ENCODE data around the gene RNF150. TPM values are rescaled to one million over a fixed set of nuclear protein-coding genes. Genes with fewer than 3 reads are reported as not detected.
A peak's percentile ranks its signal among the peaks of the same experiment; 100 is the strongest.

RNF150 gene
- total and polyA plus RNA-seq, 8 donors: 1.9 to 15.2 (median 14.1) TPM

GRCh38 chr4:140893939-140894338 is 239.3 kb downstream of the RNF150 start:
- no peak for TF ChIP-seq CTCF (IDR thresholded peaks at IDR 0.05)
- DNase-seq (peak in 2 of 4 donors; percentile 58 to 59), ATAC-seq (no peak)
- Histone ChIP-seq H3K27ac (no peak overlapping the region), H3K36me3 (no peaks in the 10 kb centered on the region), H3K9me3 (no peaks in the 10 kb centered on the region), H3K4me3 (no peak overlapping the region), H3K4me1 (no peaks in the 10 kb centered on the region), H3K27me3 (no peaks in the 10 kb centered on the region)
- intact Hi-C loops (cut with DNase I): no loop called here

GRCh38 chr4:140888054-140888453 is 245.2 kb downstream of the RNF150 start:
- no peaks in the 10 kb centered on the region for H3K9me3 ChIP-seq
- H3K27ac ChIP-seq: no peak overlapping the region
- no peaks in the 10 kb centered on the region for H3K27me3 ChIP-seq
- intact Hi-C loops (cut with DNase I): no loop called here
- no peak for TF ChIP-seq CTCF (IDR thresholded peaks at IDR 0.05)
- no peak for DNase-seq
- no peak overlapping the region for H3K4me3 ChIP-seq
- no peak for ATAC-seq
- H3K4me1 ChIP-seq: no peaks in the 10 kb centered on the region
- no peaks in the 10 kb centered on the region for H3K36me3 ChIP-seq

- Histone ChIP-seq H3K36me3 (no peaks in the 10 kb centered on the region), H3K4me1 (no peaks in the 10 kb centered on the region), H3K9me3 (no peaks in the 10 kb centered on the region), H3K27me3 (no peaks in the 10 kb centered on the region), H3K27ac (no peak overlapping the region), H3K4me3 (no peak overlapping the region)
- no peak for DNase-seq
- intact Hi-C loops (cut with DNase I): no loop called here
- no peak for ATAC-seq
- no peak for TF ChIP-seq CTCF (IDR thresholded peaks at IDR 0.05)
These were observed 245.8 kb downstream of the RNF150 start for GRCh38 chr4:140887467-140887866.

GRCh38 chr4:140884431-140885058 is 248.7 kb downstream of the RNF150 start:
- Histone ChIP-seq H3K27me3 (no peaks in the 10 kb centered on the region), H3K36me3 (no peaks in the 10 kb centered on the region), H3K9me3 (peaks cover 0 to 3% of the 10 kb centered on the region in 2 donors), H3K4me1 (no peaks in the 10 kb centered on the region), H3K4me3 (no peak overlapping the region), H3K27ac (no peak overlapping the region)
- intact Hi-C loops (cut with DNase I): no loop called here
- DNase-seq (peak in 1 of 4 donors; percentile 66), ATAC-seq (peak; percentile 87)
- peak; percentile 31 to 51 for TF ChIP-seq CTCF (IDR thresholded peaks at IDR 0.05)

- ATAC-seq (no peak), DNase-seq (no peak)
- Histone ChIP-seq H3K4me1 (peaks cover 0 to 4% of the 10 kb centered on the region in 2 donors), H3K27me3 (no peaks in the 10 kb centered on the region), H3K36me3 (no peaks in the 10 kb centered on the region), H3K4me3 (no peak overlapping the region), H3K9me3 (peaks cover 0 to 5% of the 10 kb centered on the region in 2 donors), H3K27ac (no peak overlapping the region)
- no peak for TF ChIP-seq CTCF (IDR thresholded peaks at IDR 0.05)
- intact Hi-C loops (cut with DNase I): no loop called here
These were observed 255.5 kb downstream of the RNF150 start for GRCh38 chr4:140877781-140878180.
